Activated CD8-positive, alpha-beta memory T cell treated with anti-CD3 and anti-CD28 coated beads, Interleukin-2, amount 50 U/mL, for 48 hours (primary cell): ENCODE data around the gene IDS.
A peak's percentile ranks its signal among the peaks of the same experiment; 100 is the strongest.
"Not testable (repeated sequence)": the region's sequence is repeated elsewhere in the genome, so short reads cannot be mapped to it uniquely, and the experiment has no call there.

Source experiments
- DNase-seq: peaks from one replicate; pipeline ENCODE4 v3.0.0-alpha.2; 2020

IDS gene

GRCh38 chrX:149504915-149505651, at the start of gene IDS:
Gene IDS (minus strand): TSS chrX:149505306. CDS start chrX:149505137, 169 bp downstream.
- DNase-seq: peak; percentile 86

GRCh38 chrX:149551939-149552248, 46.8 kb upstream of the IDS start:
- DNase-seq: not testable (repeated sequence)

- not testable (repeated sequence) for DNase-seq
These were observed 46.3 kb upstream of the IDS start for GRCh38 chrX:149551245-149551938.

GRCh38 chrX:149550454-149550853, 45.3 kb upstream of the IDS start:
- DNase-seq: not testable (repeated sequence)

- not testable (repeated sequence) for DNase-seq
These were observed 44.6 kb upstream of the IDS start, which contains the start of gene HSFX3 for GRCh38 chrX:149549701-149550100. Gene HSFX3 (minus strand): TSS chrX:149549924. CDS start chrX:149549852, 72 bp downstream.

- not testable (repeated sequence) for DNase-seq
These were observed 42.7 kb upstream of the IDS start for GRCh38 chrX:149547782-149548181.

- DNase-seq: not testable (repeated sequence)
These were observed 41.9 kb upstream of the IDS start for GRCh38 chrX:149546962-149547361.

- not testable (repeated sequence) for DNase-seq
These were observed 40.7 kb upstream of the IDS start for GRCh38 chrX:149545545-149546543.

- no peak for DNase-seq
These were observed 36.5 kb upstream of the IDS start for GRCh38 chrX:149541521-149542047.

GRCh38 chrX:149540621-149541520, 35.8 kb upstream of the IDS start, which contains the start of gene EOLA1:
Gene EOLA1 (plus strand): TSS chrX:149541012. CDS start chrX:149545631, 4,619 bp downstream.
- peak; percentile 87 for DNase-seq

GRCh38 chrX:149540131-149540620, 35.1 kb upstream of the IDS start:
- peak; percentile 88 for DNase-seq

GRCh38 chrX:149539283-149540130, 34.4 kb upstream of the IDS start:
- peak; percentile 78 for DNase-seq

- not testable (repeated sequence) for DNase-seq
These were observed 32.4 kb upstream of the IDS start for GRCh38 chrX:149537474-149537873.

GRCh38 chrX:149534926-149535602, 30.0 kb upstream of the IDS start:
- not testable (repeated sequence) for DNase-seq

- DNase-seq: not testable (repeated sequence)
These were observed 28.9 kb upstream of the IDS start for GRCh38 chrX:149533999-149534398.

GRCh38 chrX:149532868-149533267, 27.8 kb upstream of the IDS start:
- not testable (repeated sequence) for DNase-seq

GRCh38 chrX:149531599-149531998, 26.5 kb upstream of the IDS start:
- no peak for DNase-seq

- no peak for DNase-seq
These were observed 23.3 kb upstream of the IDS start for GRCh38 chrX:149528381-149528780.

GRCh38 chrX:149527705-149528104, 22.6 kb upstream of the IDS start:
- DNase-seq: no peak
